Stimulated activated CD4-positive, alpha-beta T cell treated with anti-CD3 and anti-CD28 coated beads, TNF-alpha, amount 100 ng/mL, for 4 hours (primary cell): ENCODE data around the gene CKMT1A.
"Not testable (repeated sequence)": the region's sequence is repeated elsewhere in the genome, so short reads cannot be mapped to it uniquely, and the experiment has no call there.

Experiments
- DNase-seq, 3 experiments: peaks; one replicate each; pipeline ENCODE4 v3.0.0-alpha.2; 2020; ENCODE audit warnings: low read depth in 3 of 3

Gene CKMT1A

GRCh38 chr15:43693148-43694022, at the start of gene CKMT1A:
Gene CKMT1A, plus strand, starts transcription at chr15:43693859. Its CDS starts 192 bp downstream, at chr15:43694051.
- not testable (repeated sequence) for DNase-seq

DNA sequence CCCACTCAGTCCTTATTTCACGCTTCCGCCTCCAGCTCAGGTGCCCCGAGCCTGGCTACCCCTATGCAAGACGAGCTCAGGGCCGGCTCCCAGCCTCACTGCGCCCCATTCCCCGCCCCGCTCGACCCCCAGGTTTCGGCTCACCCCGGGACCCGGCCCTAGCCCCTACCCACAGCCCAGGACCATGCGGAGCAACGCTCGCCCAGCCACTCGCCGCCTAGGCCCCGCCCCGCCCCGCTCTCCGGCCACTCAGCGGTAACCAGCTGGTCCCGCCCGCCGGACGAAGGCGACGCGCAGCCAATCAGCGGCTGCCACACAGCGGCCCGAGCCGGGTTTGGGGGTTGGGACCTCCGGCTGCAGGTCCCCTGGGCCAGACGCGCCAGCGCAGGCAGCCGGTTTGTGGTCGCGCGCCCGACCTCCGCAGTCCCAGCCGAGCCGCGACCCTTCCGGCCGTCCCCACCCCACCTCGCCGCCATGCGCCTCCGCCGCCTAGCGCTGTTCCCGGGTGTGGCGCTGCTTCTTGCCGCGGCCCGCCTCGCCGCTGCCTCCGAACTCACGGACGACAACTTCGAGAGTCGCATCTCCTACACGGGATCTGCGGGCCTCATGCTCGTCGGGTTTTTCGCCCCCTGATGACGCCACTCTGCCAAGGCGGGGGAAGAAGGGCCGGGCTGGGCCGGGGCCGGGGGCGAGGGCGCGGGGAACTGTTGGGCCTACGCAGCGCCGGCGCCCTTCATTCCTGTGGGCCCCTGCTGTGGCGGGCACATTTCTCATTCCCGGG, 44.8 kb upstream of the CKMT1A start, which contains the start of gene CATSPER2:
Gene CATSPER2, minus strand, starts transcription at position 196 of the 781 bp plus-strand sequence. CDS start 783 bp downstream, outside the sequence.
- no peak for DNase-seq

DNA sequence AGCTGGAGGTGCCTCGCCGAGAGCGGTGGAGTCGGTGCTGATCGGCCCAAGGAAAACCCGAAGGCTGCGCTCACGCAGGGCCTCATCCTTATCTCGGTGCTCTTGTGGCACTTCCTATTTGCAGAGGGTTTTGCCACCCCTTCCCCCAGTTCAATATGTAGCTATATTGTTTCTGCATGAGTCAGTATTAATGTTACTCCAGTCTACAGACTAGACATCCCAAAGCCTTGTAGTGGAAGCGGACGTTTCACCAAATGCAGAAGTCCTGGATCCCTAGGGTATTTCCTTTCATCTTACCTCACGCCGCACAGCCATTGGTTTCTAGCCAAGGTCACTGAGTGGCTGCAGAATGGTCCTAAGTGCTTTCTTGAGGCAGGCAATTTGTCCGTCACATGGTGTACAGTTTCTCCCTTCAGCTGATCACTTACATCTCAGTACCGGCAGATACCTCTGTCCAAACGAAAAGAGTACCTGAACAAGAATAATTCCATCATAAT, 44.2 kb upstream of the CKMT1A start:
- not testable (repeated sequence) for DNase-seq

DNA sequence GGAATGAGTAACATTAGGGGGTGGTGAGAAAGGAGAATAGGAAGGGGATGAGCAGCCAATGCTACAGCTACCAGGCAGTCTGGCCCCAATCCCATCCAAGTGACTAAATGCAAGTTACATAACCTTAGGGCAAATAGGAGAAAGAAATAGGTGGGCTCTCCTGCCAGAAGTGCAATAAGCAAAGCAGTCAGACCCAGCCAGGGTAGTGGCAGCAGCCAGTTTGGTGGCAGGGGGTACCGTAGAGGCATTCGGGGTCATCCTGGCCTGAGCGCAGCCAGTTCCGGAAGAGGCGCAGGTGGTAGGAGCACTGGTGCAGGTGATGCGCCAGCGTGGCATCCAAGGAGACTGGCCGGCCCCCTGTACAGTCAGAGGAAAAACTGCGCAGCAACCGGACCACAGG, 33.9 kb upstream of the CKMT1A start:
- not testable (repeated sequence) for DNase-seq

DNA sequence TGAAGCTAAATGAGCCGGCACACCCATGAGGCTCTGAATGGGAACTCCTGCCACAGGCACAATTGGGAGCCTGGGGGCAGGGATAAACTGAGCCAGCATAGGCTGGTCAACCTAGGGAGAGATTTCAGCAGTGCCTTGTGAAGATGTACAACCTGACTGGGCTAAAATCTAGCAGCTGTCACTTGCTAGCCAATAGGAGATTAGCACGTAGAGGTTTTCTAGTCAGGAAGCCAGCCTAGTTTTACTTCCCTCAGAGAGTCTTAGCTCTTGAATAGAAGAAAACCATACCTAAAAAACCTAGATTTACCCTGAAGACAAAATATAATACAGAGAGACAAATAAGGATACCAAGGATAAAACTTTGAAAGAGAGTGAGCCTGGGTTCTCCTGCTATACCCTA, 31.4 kb upstream of the CKMT1A start:
- not testable (repeated sequence) for DNase-seq

- not testable (repeated sequence) for DNase-seq
Measured at GRCh38 chr15:43663333-43663732, 30.3 kb upstream of the CKMT1A start.

DNA sequence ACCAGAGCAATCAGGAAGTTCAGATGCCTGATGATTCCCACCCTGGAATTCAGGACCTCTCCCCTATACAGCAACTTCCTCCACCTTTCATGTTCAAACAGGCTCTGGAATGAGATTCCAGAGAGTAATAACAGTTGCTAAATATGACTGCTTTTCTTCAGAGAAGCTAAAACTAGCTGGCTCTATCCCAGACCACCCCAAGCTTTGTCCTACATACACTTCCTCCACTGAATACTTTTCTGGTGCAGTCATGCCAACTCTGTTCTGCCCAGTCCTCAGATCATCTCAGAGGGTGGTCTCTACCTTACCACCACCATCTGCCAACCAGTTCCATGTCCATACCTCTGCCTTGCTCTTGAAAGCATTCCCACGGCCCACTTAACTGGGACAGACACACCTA, 27.5 kb upstream of the CKMT1A start:
- not testable (repeated sequence) for DNase-seq

GRCh38 chr15:43674175-43674574, 19.5 kb upstream of the CKMT1A start:
- DNase-seq, result not testable (repeated sequence)

DNA sequence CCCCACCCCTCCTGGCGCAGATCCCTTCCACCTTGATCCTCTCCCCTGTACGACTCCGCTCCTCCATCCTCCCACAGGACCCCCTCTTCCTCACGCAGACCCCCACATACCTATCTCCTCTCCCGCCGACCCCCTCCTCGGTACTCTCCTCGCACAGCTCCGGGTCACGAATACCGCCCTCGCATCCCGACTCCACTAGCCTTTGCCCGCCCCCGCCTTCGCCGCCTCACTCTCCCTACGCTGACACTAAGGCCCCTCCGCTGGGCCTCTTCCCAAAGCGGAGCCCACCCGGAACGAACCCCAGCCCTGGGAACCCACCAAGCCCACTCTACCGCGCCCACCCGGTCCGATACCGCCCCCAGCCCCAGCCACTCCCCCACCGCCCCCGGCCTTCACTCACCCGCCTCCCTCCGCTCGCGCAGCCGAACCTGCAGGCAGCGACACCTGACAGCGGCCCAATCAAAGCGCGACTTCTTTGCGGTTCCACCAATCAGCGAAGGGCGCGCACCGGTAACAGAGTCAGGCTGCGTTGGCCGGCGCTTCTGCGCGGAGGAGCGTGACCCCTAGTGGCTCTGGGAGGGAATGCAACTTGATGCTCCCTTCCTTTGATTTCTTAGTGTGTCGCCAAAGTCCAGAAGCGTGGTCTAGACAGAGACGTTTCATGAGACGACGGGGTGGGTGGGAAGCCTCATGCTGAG, 3.9 kb upstream of the CKMT1A start:
- DNase-seq, result not testable (repeated sequence)

DNA sequence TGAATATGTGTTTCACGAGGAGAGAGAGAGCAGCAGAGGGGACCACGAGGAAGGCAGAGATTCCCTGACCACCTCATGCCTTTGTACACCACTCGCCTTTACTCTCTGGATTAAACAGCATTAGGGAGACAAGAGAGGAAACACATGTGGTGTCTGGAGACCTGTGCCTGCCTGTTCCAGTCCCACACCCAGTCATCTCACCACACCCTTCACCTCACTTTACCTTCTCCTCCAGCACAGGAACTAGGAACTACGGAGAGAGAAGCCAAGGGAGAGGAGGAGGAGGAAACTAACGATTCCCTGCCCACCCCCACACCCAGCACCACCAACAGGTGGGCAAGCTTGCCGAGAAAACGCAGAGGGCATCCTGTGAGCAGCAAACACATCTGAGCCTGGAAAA, 980 bp upstream of the CKMT1A start:
- DNase-seq, result not testable (repeated sequence)

- no peak for DNase-seq
Measured at GRCh38 chr15:43702174-43702573, 8.5 kb downstream of the CKMT1A start.

DNA sequence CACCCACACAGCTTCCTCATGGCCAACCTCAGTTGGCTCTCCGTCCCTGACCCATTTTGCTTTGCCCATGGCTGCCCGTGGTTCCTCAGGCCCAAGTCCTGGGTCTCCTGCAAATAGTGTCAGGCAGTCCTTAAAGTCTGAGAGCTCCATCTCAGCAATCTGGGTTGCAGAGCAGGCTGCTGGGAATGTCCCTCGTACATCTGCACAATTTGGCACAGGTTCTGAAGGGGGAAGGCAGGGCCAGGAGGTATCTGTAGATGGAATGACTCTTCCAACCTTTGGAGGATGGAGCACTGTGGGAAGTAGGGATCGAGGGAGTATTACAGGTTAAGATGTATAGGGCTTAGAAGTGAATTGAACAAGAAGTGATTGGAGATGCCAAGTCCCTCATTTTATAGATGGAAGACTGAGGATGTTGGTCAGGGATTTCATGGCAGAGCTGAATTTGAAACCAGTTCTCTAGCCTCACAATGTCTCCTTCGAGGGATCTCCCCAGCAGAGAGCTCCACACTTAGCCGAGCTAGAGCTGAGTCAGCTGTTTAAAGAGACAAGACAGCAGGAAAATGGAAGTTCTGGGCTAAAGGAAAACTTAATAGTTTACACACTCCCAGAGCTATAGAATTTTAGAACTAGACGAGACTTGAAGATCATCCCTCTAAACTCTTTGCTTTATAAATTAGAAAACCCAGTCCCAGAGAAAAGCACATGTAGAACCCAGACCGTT, 9.2 kb downstream of the CKMT1A start:
- no peak for DNase-seq

DNA sequence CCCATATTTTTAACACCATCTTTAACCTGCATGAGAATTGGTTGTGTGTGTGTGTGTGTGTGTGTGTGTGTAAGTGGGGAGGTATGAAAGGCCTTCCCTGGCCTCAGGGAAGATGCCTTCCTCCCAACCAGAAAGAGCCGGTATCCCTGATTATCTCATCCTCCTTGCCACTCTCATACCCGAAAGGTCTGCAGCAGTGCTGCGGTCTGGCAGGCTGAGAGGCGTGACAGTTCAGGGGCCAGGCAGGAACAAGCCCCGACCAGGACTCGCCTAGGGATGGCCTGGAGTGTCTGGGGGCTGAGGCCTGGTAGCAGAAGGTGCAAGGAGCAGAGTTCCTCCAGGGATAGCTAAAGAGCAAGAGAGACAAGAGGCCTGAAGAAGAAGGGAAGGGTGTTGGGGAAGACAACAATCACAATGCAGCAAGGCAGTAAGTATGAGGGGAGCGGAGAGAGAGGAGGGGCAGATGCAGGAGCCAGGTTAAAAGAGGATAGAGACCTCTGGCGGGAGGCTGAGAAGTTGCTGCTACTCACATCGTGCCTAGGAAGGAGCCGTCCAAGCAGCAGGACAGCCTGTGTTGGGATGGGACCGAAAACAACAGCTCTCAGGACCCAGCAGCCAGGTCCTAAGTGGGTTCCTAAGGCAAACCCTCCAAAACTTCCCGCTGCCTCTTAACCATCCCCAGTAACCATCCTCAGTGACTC, 16.9 kb downstream of the CKMT1A start:
- DNase-seq, result not testable (repeated sequence)

DNA sequence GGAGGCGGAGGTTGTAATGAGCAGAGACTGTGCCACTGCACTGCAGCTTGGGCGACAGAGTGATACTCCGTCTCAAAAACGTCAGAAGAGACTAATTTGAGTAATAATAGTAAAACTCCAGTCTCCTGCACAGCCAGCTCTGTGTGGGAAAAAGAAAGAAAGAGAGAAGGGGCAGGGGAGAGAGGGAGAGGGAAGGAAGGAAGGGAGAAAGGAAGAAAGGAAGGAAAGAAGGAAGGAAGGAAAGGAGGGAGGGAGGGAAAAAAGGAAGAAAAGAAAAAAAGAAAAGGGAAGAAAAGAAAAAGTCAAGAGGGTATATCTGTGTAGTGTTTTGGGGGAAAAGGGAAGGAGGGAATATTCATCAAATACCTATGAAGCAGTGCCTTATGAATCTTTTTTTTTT, 29.5 kb downstream of the CKMT1A start:
- DNase-seq, result no peak

- not testable (repeated sequence) for DNase-seq
Measured at GRCh38 chr15:43726306-43726705, 32.6 kb downstream of the CKMT1A start.

DNA sequence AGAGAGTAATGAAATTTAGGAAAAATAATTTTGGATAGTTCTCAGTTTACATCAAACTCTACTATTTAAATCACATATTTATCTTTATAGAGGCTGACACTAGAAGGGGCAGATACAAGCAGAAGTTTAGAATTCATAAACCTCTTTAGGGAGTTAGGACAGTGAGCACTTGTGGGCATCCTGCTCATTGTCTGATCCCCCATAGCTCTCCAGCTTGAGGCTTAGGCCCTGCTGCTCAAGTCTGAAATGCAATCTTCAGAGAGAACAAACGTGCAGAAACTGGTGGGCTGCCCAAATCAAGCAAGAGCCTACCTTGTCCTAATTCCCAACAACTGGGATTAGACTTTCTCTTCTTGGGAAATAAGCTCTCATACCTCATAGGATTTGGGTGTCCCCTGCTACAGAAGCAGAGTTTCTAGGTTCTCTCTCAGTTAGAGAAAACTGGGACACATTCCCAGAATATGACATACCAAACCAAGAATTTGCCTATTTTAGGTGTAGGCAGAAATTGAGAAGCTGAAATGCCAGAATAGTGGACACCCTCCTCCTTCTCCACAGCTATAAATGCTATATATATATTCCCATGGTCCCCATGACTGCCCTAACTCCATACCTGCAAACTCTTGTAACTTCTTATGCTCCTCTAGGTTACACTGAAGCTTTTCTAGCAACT, 34.5 kb downstream of the CKMT1A start:
- DNase-seq, result not testable (repeated sequence)

GRCh38 chr15:43735416-43735815, 41.8 kb downstream of the CKMT1A start:
- no peak for DNase-seq

DNA sequence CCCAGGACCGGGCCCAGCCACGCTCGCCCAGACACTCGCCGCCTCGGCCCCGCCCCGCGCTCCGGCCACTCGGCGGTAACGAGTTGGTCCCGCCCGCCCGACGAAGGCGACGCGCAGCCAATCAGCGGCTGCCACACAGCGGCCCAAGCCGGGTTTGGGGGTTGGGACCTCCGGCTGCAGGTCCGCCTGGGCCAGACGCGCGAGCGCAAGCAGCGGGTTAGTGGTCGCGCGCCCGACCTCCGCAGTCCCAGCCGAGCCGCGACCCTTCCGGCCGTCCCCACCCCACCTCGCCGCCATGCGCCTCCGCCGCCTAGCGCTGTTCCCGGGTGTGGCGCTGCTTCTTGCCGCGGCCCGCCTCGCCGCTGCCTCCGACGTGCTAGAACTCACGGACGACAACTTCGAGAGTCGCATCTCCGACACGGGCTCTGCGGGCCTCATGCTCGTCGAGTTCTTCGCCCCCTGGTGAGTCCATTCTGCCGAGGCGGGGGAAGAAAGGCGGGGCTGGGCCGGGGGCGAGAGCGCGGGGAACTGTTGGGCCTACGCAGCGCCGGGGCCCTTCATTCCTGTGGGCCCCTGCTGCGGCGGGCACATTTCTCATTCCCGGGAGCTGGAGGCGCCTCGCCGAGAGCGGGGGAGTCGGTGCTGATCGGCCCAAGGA, 52.7 kb downstream of the CKMT1A start, which contains the start of gene PDIA3:
Gene PDIA3, plus strand, starts transcription at position 194 of the 658 bp plus-strand sequence. Its CDS starts 102 bp downstream, at position 296.
- DNase-seq, result peak; percentile 70 to 82 (median 77)

GRCh38 chr15:43746903-43747309, 53.2 kb downstream of the CKMT1A start:
- DNase-seq, result not testable (repeated sequence)
